Ovary (tissue), 9 donors: ENCODE results near the gene TMEM260. TPM values are rescaled to one million over a fixed set of nuclear protein-coding genes. Genes with fewer than 3 reads are reported as not detected.

Experiments
- DNase-seq, 5 donors: peaks; one replicate each; pipeline ENCODE4 v3.0.0-alpha.2; 2019 to 2020
- H3K27ac ChIP-seq, 2 donors: fragments of 200-600 bp; one replicate each; pipeline versions ENCODE4 v1.5.1 to v1.8.0; 2019 to 2022
- H3K27me3 ChIP-seq: fragments of 200-600 bp; one replicate; pipeline ENCODE4 v1.8.0; 2022
- H3K36me3 ChIP-seq: fragments of 200-600 bp; sonication (generic); one replicate; pipeline ENCODE4 v1.5.1; 2019
- H3K4me1 ChIP-seq: one replicate; pipeline ENCODE4 v1.8.1; 2013; ENCODE audit warnings: mild to moderate bottlenecking, moderate library complexity; ENCODE audit not compliant: insufficient read depth
- H3K4me3 ChIP-seq: fragments of 200-600 bp; sonication (generic); one replicate; pipeline ENCODE4 v1.5.1; 2017
- H3K9me3 ChIP-seq, 2 donors: fragments of 200-600 bp in 1 of 2; sonication (generic) in 1 of 2; one replicate each; pipeline versions ENCODE4 v1.5.1 to v1.8.1; 2013 to 2019; ENCODE audit warnings: mild to moderate bottlenecking in 1 of 2, moderate library complexity in 1 of 2
- CTCF ChIP-seq, 3 donors: fragments of 450-650 bp in 2 of 3; fragments of 200-600 bp in 1 of 3; IDR thresholded peaks; one replicate each; pipeline versions ENCODE4 v1.5.1 to v1.8.0; 2016 to 2022; ENCODE audit warnings: antibody characterized with exemption in 3 of 3, mild to moderate bottlenecking in 1 of 3
- EP300 ChIP-seq: sonication (generic); formaldehyde crosslinking; IDR thresholded peaks from one replicate; pipeline ENCODE4 v1.6.1; 2017; ENCODE audit warnings: antibody characterized with exemption
- POLR2A ChIP-seq: fragments of 450-650 bp; IDR thresholded peaks from one replicate; pipeline ENCODE4 v1.6.1; 2017; ENCODE audit warnings: antibody characterized with exemption, mild to moderate bottlenecking, moderate library complexity
- WGBS, 3 donors: extraction: QIAGEN DNeasy Blood & Tissue Kit in 1 of 3; methylation state at CpG; one replicate each; pipeline versions ENCODE4 v1.1.5 to v1.1.7; 2013 to 2017; 5-methylcytosine and 5-hydroxymethylcytosine counted together
- intact Hi-C, 4 donors: fragments of 100-400 bp; cut with DNase I; formaldehyde crosslinking; loops; one replicate each; pipeline versions ENCODE4 v1.11.0 to v1.15.1; 2022 to 2023
- polyA plus RNA-seq, 2 donors: library from polyadenylated mRNA; stranded (reverse); fragments of 200-250 nt in 1 of 2; fragments of 350-450 nt in 1 of 2; fragmentation: Illumina TruSeq in 1 of 2; extraction: RNeasy Lipid Tissue Mini Kit (QIAGEN cat#74804) in 1 of 2; gene quantifications; one replicate each; pipeline ENCODE4 v1.2.3, GENCODE V29; 2013 to 2014
- total RNA-seq, 7 donors: library from RNA; depleted of rRNA in 2 of 7; stranded (reverse); fragments of >200 nt in 2 of 7; fragmentation: NEBNext Ultra II Directional in 3 of 7; extraction: Animal tissue kit (Norgen Biotek cat#: 25700) in 3 of 7; gene quantifications; one replicate each; pipeline versions ENCODE4 v1.1.0 to v1.2.4, GENCODE V29; 2016 to 2023
- donor health status: DM: no; HTN: no; CAD: no; lungs with moderate emphysema.
- donor health status: DM: no; HTN: no; CAD: no.
- donor health status: Bipolar disorder and iron deficiency.
- donor health status: DM: yes; HTN: yes; CAD: no.
- donor health status: DM: no; HTN: no; CAD: no.
- donor health status: DM: yes; HTN: yes; CAD: no.

Gene TMEM260
- total and polyA plus RNA-seq, 9 donors: 12.8 to 28.1 (median 21.5) TPM

GRCh38 chr14:56650979-56651378, 71.4 kb downstream of the TMEM260 start:
- DNase-seq: no peak
- H3K9me3 ChIP-seq: no peaks in the 10 kb centered on the region
- TF ChIP-seq CTCF (IDR thresholded peaks at IDR 0.05) (no peak), EP300 (no peak), POLR2A (no peak)
- H3K4me1 ChIP-seq: no peaks in the 10 kb centered on the region
- intact Hi-C loops: no loop called here
- no peak overlapping the region for H3K4me3 ChIP-seq
- H3K36me3 ChIP-seq: no peaks in the 10 kb centered on the region
- H3K27me3 ChIP-seq: no peaks in the 10 kb centered on the region
- H3K27ac ChIP-seq: no peak overlapping the region

GRCh38 chr14:56657604-56658003, 78.0 kb downstream of the TMEM260 start:
- intact Hi-C loops: no loop called here

GRCh38 chr14:56659378-56659777, 79.8 kb downstream of the TMEM260 start:
- no peak overlapping the region for H3K4me3 ChIP-seq
- intact Hi-C loops: no loop called here
- no peaks in the 10 kb centered on the region for H3K27me3 ChIP-seq
- no peak overlapping the region for H3K27ac ChIP-seq
- no peaks in the 10 kb centered on the region for H3K36me3 ChIP-seq
- TF ChIP-seq CTCF (IDR thresholded peaks at IDR 0.05) (no peak), POLR2A (no peak), EP300 (no peak)
- H3K9me3 ChIP-seq: no peaks in the 10 kb centered on the region
- no peak for DNase-seq
- no peaks in the 10 kb centered on the region for H3K4me1 ChIP-seq
- WGBS, 3 donors: 45 to 60% (median 50%) methylated on average over 8 of the region's 8 CpGs

More at GRCh38 chr14:56657604-56658003, 78.0 kb downstream of the TMEM260 start:
- WGBS, 3 donors: 53 to 69% (median 67%) methylated on average over 2 of the region's 2 CpGs
- Histone ChIP-seq H3K4me1 (no peaks in the 10 kb centered on the region), H3K27me3 (no peaks in the 10 kb centered on the region), H3K36me3 (no peaks in the 10 kb centered on the region), H3K27ac (no peak overlapping the region), H3K9me3 (no peaks in the 10 kb centered on the region), H3K4me3 (no peak overlapping the region)
- DNase-seq: no peak
- no peak for TF ChIP-seq CTCF (IDR thresholded peaks at IDR 0.05)
- TF ChIP-seq POLR2A: no peak
- no peak for TF ChIP-seq EP300

- H3K27me3 ChIP-seq: no peaks in the 10 kb centered on the region
- DNase-seq: no peak
These were observed 80.5 kb downstream of the TMEM260 start for GRCh38 chr14:56659964-56660551.

More at GRCh38 chr14:56659964-56660551, 80.5 kb downstream of the TMEM260 start:
- TF ChIP-seq CTCF (IDR thresholded peaks at IDR 0.05) (peak in 1 of 3 donors; percentile 7), EP300 (no peak), POLR2A (no peak)
- H3K27ac ChIP-seq: no peak overlapping the region
- intact Hi-C loops: no loop called here
- H3K36me3 ChIP-seq: no peaks in the 10 kb centered on the region
- no peaks in the 10 kb centered on the region for H3K4me1 ChIP-seq
- H3K4me3 ChIP-seq: no peak overlapping the region
- no peaks in the 10 kb centered on the region for H3K9me3 ChIP-seq
- WGBS, 3 donors: 16 to 25% (median 22%) methylated on average over 7 of the region's 7 CpGs
